Endothelial cell of umbilical vein (primary cell): ENCODE measurements around the gene ARL4C. TPM values are rescaled to one million over a fixed set of nuclear protein-coding genes. Genes with fewer than 3 reads are reported as not detected.

Experiments
- BruUV-seq: library from RNA; stranded (reverse); fragments of 400-500 nt; replicated peaks from 2 replicates; lab custom pipeline; 2021; lab: Mats Ljungman, UMichigan
- CTCF ChIA-PET: fragments of 300-600, 350-600 bp; sonication (Branson Sonifier 250); formaldehyde crosslinking; loops from one replicate; lab custom pipeline; 2021; ENCODE audit warnings: antibody characterized with exemption, inconsistent platforms; lab: Charles Lee
- POLR2A ChIA-PET: fragments of 300-600, 350-600 bp; sonication (Branson Sonifier 250); formaldehyde crosslinking; loops from one replicate; lab custom pipeline; 2021; ENCODE audit warnings: antibody characterized with exemption, inconsistent platforms; lab: Charles Lee
- DNase-seq: peaks from one replicate; pipeline ENCODE4 v3.0.0-alpha.2; 2011; ENCODE audit warnings: low read depth, low spot score
- FAIRE-seq: peaks from 2 replicates; lab custom pipeline; 2011; peaks lifted over from hg19 to GRCh38; lab: Jason Lieb, UNC
- H2AFZ ChIP-seq: 2 replicates; pipeline ENCODE4 v1.6.0; 2012; ENCODE audit warnings: low read depth, low read length, control low read depth, inconsistent platforms
- H3K27ac ChIP-seq: 2 replicates; pipeline ENCODE4 v1.5.1; 2011; ENCODE audit warnings: low read depth, mild to moderate bottlenecking, control low read depth, low read length, moderate library complexity; ENCODE audit not compliant: insufficient read depth
- H3K27me3 ChIP-seq, 2 experiments: 2 replicates each; pipeline versions ENCODE4 v1.6.0 to v1.6.1; 2011; ENCODE audit warnings: low read length in 2 of 2, mixed read lengths in 1 of 2; ENCODE audit not compliant: control insufficient read depth in 2 of 2, insufficient read depth in 2 of 2
- H3K36me3 ChIP-seq, 2 experiments: 2 replicates in 1 of 2; 3 replicates in 1 of 2; pipeline ENCODE4 v1.5.1; 2011; ENCODE audit warnings: low read length in 2 of 2, mild to moderate bottlenecking in 1 of 2, moderate library complexity in 1 of 2; ENCODE audit not compliant: control insufficient read depth in 2 of 2, insufficient read depth in 2 of 2; ENCODE audit errors: extremely low read depth in 1 of 2
- H3K4me1 ChIP-seq: 3 replicates; pipeline ENCODE4 v1.5.1; 2011; ENCODE audit warnings: mild to moderate bottlenecking, low read length; ENCODE audit not compliant: control insufficient read depth, insufficient read depth; ENCODE audit errors: extremely low read depth
- H3K4me2 ChIP-seq: 2 replicates; pipeline ENCODE4 v1.6.1; 2011; ENCODE audit warnings: low read length, control low read depth, mixed read lengths; ENCODE audit not compliant: insufficient read depth
- H3K4me3 ChIP-seq, 3 experiments: fragments of 200-600 bp in 1 of 3; sonication (generic), shearing (Covaris generic) in 1 of 3; replicated peaks in 1 of 3; 2 replicates each; pipeline ENCODE4 v1.5.1; 2011 to 2016; ENCODE audit warnings: control low read depth in 3 of 3, low read length in 3 of 3, mild to moderate bottlenecking in 2 of 3, inconsistent platforms in 1 of 3, low read depth in 1 of 3, moderate library complexity in 1 of 3; ENCODE audit not compliant: insufficient read depth in 1 of 3
- H3K79me2 ChIP-seq: 2 replicates; pipeline ENCODE4 v1.6.0; 2012; ENCODE audit warnings: low read length, inconsistent platforms; ENCODE audit not compliant: control insufficient read depth, insufficient read depth
- H3K9ac ChIP-seq: replicated peaks from 2 replicates; pipeline ENCODE3; 2011; ENCODE audit warnings: low read length, control low read depth; ENCODE audit not compliant: insufficient read depth; ENCODE audit errors: extremely low read depth
- H3K9me1 ChIP-seq: replicated peaks from 3 replicates; pipeline ENCODE4 v1.6.0; 2011; ENCODE audit warnings: mild to moderate bottlenecking, low read length; ENCODE audit not compliant: control insufficient read depth, insufficient read depth; ENCODE audit errors: extremely low read depth
- H3K9me3 ChIP-seq: replicated peaks from 2 replicates; pipeline ENCODE4 v1.5.1; 2012; ENCODE audit warnings: low read length, inconsistent platforms; ENCODE audit not compliant: control insufficient read depth, insufficient read depth
- H4K20me1 ChIP-seq: replicated peaks from 2 replicates; pipeline ENCODE3; 2011; ENCODE audit warnings: mild to moderate bottlenecking, low read length; ENCODE audit not compliant: control insufficient read depth, insufficient read depth; ENCODE audit errors: extremely low read depth
- GATA2 ChIP-seq: IDR thresholded peaks from 2 replicates; pipeline ENCODE4 v1.7.0; 2011; ENCODE audit warnings: low read depth, mild to moderate bottlenecking, moderate library complexity, mixed read lengths, low read length; ENCODE audit not compliant: insufficient read length, insufficient read depth
- MYC ChIP-seq: IDR thresholded peaks from one replicate; pipeline ENCODE4 v1.6.1; 2011; ENCODE audit warnings: mild to moderate bottlenecking, low read depth, low read length
- dilution Hi-C: fragments of 300-500 bp; cut with MboI; formaldehyde crosslinking; loops from one replicate; pipeline ENCODE4 v1.15.0; 2019; ENCODE audit warnings: low sequenced_read_pairs; ENCODE audit not compliant: extremely low pct_ligation_motif_present
- intact Hi-C: fragments of 100-400 bp; cut with micrococcal nuclease; formaldehyde crosslinking; loops from one replicate; pipeline ENCODE4 v1.10.0; 2022
- polyA plus RNA-seq, 4 experiments: library from polyadenylated mRNA; depleted of rRNA in 3 of 4; stranded (reverse) in 3 of 4; unstranded in 1 of 4; fragments of >200 nt; gene quantifications; 2 replicates each; pipeline versions ENCODE4 v1.2.1 to v1.2.3, GENCODE V29; 2011 to 2012; ENCODE audit warnings: missing spikeins in 1 of 4
- total RNA-seq: library from RNA; stranded (reverse); gene quantifications from 2 replicates; pipeline ENCODE4 v1.2.3, GENCODE V29; 2021
- TF ChIP-seq, protein P1 (sequence below), 2 donors: IDR thresholded peaks; 1 replicate in 1 of 2; 2 replicates in 1 of 2; pipeline ENCODE4 v1.5.1; 2011; ENCODE audit warnings: low read length in 2 of 2, mild to moderate bottlenecking in 2 of 2, moderate library complexity in 2 of 2, control low read depth in 1 of 2, inconsistent platforms in 1 of 2, low read depth in 1 of 2; ENCODE audit not compliant: insufficient read depth in 1 of 2; ENCODE audit errors: extremely low read depth in 1 of 2

ARL4C gene
- total and polyA plus RNA-seq, 2 donors (not counting 3 experiments of a cell fraction or from before 2014, with no cell fraction given) = 5.5 to 10.5 TPM

DNA sequence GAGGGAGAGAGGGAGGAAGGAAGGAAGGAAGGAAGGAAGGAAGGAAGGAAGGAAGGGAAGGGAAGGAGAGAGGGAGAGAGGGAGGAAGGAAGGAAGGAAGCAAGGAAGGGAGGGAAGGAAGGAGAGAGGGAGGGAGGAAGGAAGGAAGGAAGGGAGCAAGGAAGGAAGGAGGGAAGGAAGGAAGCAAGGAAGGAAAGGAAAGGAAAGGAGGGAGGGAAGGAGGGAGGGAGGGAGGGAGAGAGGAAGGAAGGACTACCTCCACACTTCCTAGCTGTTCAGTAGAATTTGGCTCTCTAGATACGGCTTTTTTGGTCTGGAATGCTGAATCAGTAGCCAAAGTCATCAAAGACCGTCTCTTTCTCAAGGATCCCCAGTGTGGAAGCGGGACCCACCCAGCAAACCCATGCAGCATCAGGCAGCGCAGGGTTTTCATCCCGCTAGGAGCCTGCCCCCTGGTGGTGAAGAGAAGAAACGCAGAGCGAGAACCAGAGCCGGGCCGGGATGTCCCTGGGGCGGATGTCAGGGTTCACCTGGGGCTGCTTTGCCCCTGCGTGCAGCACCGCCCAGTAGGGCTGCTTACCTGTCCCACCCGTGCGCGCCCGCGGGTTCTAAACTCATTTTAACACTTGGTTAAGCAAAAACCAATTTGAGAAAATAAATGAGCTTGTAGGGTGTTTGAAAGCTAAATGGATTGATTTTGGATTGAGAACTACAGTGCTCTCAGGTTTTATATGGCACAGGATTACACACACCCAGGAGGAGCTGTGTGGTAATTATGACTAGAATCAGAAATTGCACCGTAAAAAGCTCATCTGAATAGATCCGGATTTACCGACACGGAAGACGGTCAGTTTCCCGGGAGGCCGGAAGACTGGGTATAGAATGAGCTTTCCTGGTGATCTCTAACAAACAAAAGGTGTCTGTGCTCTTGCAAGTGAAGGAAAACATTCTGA is 48.1 kb upstream of the ARL4C start:
- peak overlapping the region; percentile 18 for H3K4me2 ChIP-seq
- CTCF ChIA-PET = interaction anchor here (0.6 to 8.4 kb wide), 93 partner anchors 9 to 1049 kb away, joined by 3 to 216 read pairs (median 4); partner anchors contain the start of gene ARL4C
- intact Hi-C loops (loop anchor here (1.0 kb wide), 5 partner anchors 45 to 569 kb away; no protein-coding TSS in a partner anchor), dilution Hi-C loops (no loop called here)
- no peak overlapping the region for H2AFZ ChIP-seq
- H3K36me3 ChIP-seq = no peaks in the 10 kb centered on the region
- H4K20me1 ChIP-seq = no peaks in the 10 kb centered on the region
- FAIRE-seq = peak; percentile 60
- peak; percentile 38 for DNase-seq
- H3K9me1 ChIP-seq = no peaks in the 10 kb centered on the region
- H3K27ac ChIP-seq = no peak overlapping the region
- no TSS peak for BruUV-seq
- peaks cover 0 to 6% of the 10 kb centered on the region in 2 experiments for H3K27me3 ChIP-seq
- TF ChIP-seq MYC (no peak), GATA2 (no peak)
- TF ChIP-seq, protein P1, sequence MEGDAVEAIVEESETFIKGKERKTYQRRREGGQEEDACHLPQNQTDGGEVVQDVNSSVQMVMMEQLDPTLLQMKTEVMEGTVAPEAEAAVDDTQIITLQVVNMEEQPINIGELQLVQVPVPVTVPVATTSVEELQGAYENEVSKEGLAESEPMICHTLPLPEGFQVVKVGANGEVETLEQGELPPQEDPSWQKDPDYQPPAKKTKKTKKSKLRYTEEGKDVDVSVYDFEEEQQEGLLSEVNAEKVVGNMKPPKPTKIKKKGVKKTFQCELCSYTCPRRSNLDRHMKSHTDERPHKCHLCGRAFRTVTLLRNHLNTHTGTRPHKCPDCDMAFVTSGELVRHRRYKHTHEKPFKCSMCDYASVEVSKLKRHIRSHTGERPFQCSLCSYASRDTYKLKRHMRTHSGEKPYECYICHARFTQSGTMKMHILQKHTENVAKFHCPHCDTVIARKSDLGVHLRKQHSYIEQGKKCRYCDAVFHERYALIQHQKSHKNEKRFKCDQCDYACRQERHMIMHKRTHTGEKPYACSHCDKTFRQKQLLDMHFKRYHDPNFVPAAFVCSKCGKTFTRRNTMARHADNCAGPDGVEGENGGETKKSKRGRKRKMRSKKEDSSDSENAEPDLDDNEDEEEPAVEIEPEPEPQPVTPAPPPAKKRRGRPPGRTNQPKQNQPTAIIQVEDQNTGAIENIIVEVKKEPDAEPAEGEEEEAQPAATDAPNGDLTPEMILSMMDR (IDR thresholded peaks at IDR 0.05; ENCODE audit: extremely low read depth in 1 of 2, insufficient read depth in 1 of 2, low read depth in 1 of 2, low read length in 2 of 2) = peak; percentile 71 to 96
- no peak overlapping the region for H3K9ac ChIP-seq
- H3K9me3 ChIP-seq = no peaks in the 10 kb centered on the region
- peaks cover 6% of the 10 kb centered on the region for H3K4me1 ChIP-seq
- H3K4me3 ChIP-seq = no peak overlapping the region
- POLR2A ChIA-PET = no interaction called here
- H3K79me2 ChIP-seq = no peaks in the 10 kb centered on the region
